ENCODE measurements around the gene UNC13A. TPM values are rescaled to one million over a fixed set of nuclear protein-coding genes. Genes with fewer than 3 reads are reported as not detected.

The UNC13A gene
- total RNA-seq, 1 experiment from 2014 or later = 0.18 TPM

DNA sequence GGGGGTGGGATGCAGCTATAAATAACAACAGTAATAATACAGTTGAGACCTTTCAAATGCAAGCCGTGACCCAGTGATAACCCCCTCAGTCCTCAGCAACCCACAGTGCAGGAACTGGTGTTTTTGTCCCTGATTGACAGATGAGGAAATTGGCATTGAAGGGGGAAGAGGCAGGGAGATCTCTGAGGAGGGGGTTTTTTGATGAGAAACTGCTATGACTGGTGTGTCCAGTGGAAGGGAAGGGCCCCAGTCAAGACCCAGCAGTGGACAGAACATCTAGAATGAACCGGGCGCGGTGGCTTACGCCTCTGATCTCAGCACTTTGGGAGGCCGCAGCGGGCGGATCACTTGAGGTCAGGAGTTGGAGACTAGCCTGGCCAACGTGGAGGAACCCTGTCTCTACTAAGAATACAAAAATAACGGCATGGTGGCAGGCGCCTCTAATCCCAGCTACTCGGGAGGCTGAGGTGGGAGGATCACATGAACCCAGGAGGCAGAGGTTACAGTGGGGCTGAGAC, 33.0 kb upstream of the UNC13A start:
- no peak for DNase-seq
- H3K4me3 Mint-ChIP-seq (ENCODE audit: unreplicated experiment) = no peak overlapping the region
- H3K27me3 Mint-ChIP-seq (ENCODE audit: insufficient read depth, unreplicated experiment) = no peaks in the 10 kb centered on the region
- TSS peak; percentile 39 for BruUV-seq (replicated peaks)
- POLR2A ChIA-PET = no interaction called here
- no peaks in the 10 kb centered on the region for H3K9me3 Mint-ChIP-seq (ENCODE audit: unreplicated experiment)
- CTCF ChIA-PET = no interaction called here
- Histone ChIP-seq H3K4me1 (peaks cover 11% of the 10 kb centered on the region), H3K36me3 (ENCODE audit: control insufficient read depth, insufficient read depth, low read length) (no peaks in the 10 kb centered on the region; the same call in 1 of the 2 replicates), H3K9me3 (no peaks in the 10 kb centered on the region), H3K4me3 (ENCODE audit: low read depth, low read length) (no peak overlapping the region), H3K27me3 (replicated peaks; ENCODE audit: control insufficient read depth, insufficient read depth, low read length) (no peaks in the 10 kb centered on the region)
- TF ChIP-seq, protein P1, sequence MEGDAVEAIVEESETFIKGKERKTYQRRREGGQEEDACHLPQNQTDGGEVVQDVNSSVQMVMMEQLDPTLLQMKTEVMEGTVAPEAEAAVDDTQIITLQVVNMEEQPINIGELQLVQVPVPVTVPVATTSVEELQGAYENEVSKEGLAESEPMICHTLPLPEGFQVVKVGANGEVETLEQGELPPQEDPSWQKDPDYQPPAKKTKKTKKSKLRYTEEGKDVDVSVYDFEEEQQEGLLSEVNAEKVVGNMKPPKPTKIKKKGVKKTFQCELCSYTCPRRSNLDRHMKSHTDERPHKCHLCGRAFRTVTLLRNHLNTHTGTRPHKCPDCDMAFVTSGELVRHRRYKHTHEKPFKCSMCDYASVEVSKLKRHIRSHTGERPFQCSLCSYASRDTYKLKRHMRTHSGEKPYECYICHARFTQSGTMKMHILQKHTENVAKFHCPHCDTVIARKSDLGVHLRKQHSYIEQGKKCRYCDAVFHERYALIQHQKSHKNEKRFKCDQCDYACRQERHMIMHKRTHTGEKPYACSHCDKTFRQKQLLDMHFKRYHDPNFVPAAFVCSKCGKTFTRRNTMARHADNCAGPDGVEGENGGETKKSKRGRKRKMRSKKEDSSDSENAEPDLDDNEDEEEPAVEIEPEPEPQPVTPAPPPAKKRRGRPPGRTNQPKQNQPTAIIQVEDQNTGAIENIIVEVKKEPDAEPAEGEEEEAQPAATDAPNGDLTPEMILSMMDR (IDR thresholded peaks at IDR 0.05; ENCODE audit: insufficient read depth in 1 of 2, low read depth in 1 of 2, low read length in 1 of 2, severe bottlenecking in 1 of 2, unreplicated experiment in 1 of 2) = no peak
- H3K36me3 Mint-ChIP-seq (ENCODE audit: insufficient read depth, unreplicated experiment) = peaks cover 13% of the 10 kb centered on the region
- H3K4me1 Mint-ChIP-seq (ENCODE audit: low read depth, unreplicated experiment) = peaks cover 12% of the 10 kb centered on the region
- no peak overlapping the region for H3K27ac Mint-ChIP-seq (ENCODE audit: unreplicated experiment)
- intact Hi-C loops (cut with micrococcal nuclease; ENCODE audit: unreplicated experiment) = no loop called here

DNA sequence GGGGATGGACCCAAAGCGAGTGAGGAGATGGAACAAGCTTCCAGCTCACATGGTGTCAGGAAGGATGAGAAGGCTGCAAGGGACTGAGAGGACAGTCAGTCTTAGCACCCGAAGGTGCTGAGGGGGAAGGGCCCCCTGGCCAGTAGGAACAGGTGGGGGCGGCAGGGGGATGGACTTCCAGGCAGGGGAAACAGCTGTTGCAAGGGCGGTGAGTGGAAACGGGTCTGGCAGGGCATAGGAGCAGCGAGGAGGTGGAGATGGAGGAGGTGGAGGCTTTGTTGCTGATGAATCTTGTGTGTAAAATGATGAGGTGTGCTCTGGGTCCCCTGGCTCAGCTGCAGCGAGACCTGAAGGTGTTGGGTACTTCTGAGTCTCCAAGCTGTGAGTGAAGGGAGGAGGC, 32.3 kb upstream of the UNC13A start:
- TF ChIP-seq, protein P1 (IDR thresholded peaks at IDR 0.05; ENCODE audit: insufficient read depth in 1 of 2, low read depth in 1 of 2, low read length in 1 of 2, severe bottlenecking in 1 of 2, unreplicated experiment in 1 of 2) = no peak
- Mint-ChIP-seq H3K4me3 (ENCODE audit: unreplicated experiment) (peak overlapping the region; percentile 84), H3K27ac (ENCODE audit: unreplicated experiment) (peak overlapping the region; percentile 54), H3K4me1 (ENCODE audit: low read depth, unreplicated experiment) (peaks cover 12% of the 10 kb centered on the region), H3K27me3 (ENCODE audit: insufficient read depth, unreplicated experiment) (no peaks in the 10 kb centered on the region), H3K36me3 (ENCODE audit: insufficient read depth, unreplicated experiment) (peaks cover 13% of the 10 kb centered on the region), H3K9me3 (ENCODE audit: unreplicated experiment) (no peaks in the 10 kb centered on the region)
- no peak for DNase-seq
- POLR2A ChIA-PET = interaction anchor here (0.7 kb wide), 2 partner anchors 24 to 112 kb away, joined by 3 to 4 read pairs; no protein-coding TSS in a partner anchor
- peaks cover 11% of the 10 kb centered on the region for H3K4me1 ChIP-seq
- no peaks in the 10 kb centered on the region for H3K9me3 ChIP-seq
- intact Hi-C loops (cut with micrococcal nuclease; ENCODE audit: unreplicated experiment) = no loop called here
- H3K36me3 ChIP-seq (ENCODE audit: control insufficient read depth, insufficient read depth, low read length) = no peaks in the 10 kb centered on the region
- H3K27me3 ChIP-seq (replicated peaks; ENCODE audit: control insufficient read depth, insufficient read depth, low read length) = no peaks in the 10 kb centered on the region
- no TSS peak for BruUV-seq (replicated peaks)
- CTCF ChIA-PET = no interaction called here
- peak overlapping the region; percentile 90 for H3K4me3 ChIP-seq (ENCODE audit: low read depth, low read length)

DNA sequence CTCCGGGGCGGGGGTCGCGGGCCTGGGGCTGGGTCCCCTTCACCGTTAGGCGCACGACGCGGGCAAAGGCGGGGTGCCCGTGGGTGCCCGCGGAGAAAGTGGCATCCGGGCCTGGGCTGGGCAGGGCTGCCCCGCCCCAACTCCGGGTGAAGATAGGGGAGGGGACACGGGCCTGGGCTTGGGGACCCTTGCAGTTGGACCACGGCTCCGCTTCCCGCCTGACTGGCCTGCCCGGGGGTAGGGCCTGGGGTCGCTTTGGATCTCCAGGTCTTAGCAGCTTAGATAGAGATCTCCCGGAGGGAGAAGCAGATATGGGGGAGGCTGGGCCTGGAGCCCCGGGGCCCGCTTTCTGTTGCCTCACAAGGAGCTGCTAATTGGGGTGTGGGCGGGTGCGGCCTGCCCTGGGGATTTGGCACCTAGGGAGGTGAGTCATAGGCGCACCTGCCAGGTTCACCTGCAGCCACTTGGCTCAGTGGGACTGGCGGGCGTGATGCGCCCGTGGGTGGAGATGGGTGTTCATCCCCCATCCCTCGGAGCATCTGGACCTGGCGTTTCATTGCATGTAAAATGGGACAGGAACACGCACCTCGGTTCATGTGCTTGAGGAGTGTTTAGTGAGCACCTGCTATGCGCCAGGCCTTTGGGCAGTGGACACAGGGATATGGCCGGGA, 31.7 kb upstream of the UNC13A start:
- ChIA-PET POLR2A (interaction anchor here (0.6 to 0.7 kb wide), 5 partner anchors 24 to 223 kb away, joined by 3 to 5 read pairs (median 4); no protein-coding TSS in a partner anchor), CTCF (interaction anchor here (1.3 kb wide), 1 partner anchor 47 kb away, joined by 7 read pairs; no protein-coding TSS in a partner anchor)
- TF ChIP-seq, protein P1 (IDR thresholded peaks at IDR 0.05; ENCODE audit: insufficient read depth in 1 of 2, low read depth in 1 of 2, low read length in 1 of 2, severe bottlenecking in 1 of 2, unreplicated experiment in 1 of 2) = no peak
- no peak for DNase-seq
- Mint-ChIP-seq H3K4me1 (ENCODE audit: low read depth, unreplicated experiment) (peaks cover 12% of the 10 kb centered on the region), H3K27me3 (ENCODE audit: insufficient read depth, unreplicated experiment) (no peaks in the 10 kb centered on the region), H3K9me3 (ENCODE audit: unreplicated experiment) (no peaks in the 10 kb centered on the region), H3K36me3 (ENCODE audit: insufficient read depth, unreplicated experiment) (peaks cover 13% of the 10 kb centered on the region), H3K27ac (ENCODE audit: unreplicated experiment) (peak overlapping the region; percentile 54), H3K4me3 (ENCODE audit: unreplicated experiment) (peak overlapping the region; percentile 84)
- Histone ChIP-seq H3K9me3 (no peaks in the 10 kb centered on the region), H3K27me3 (replicated peaks; ENCODE audit: control insufficient read depth, insufficient read depth, low read length) (no peaks in the 10 kb centered on the region), H3K4me1 (peaks cover 11% of the 10 kb centered on the region), H3K4me3 (ENCODE audit: low read depth, low read length) (peak overlapping the region; percentile 90), H3K36me3 (ENCODE audit: control insufficient read depth, insufficient read depth, low read length) (no peaks in the 10 kb centered on the region)
- no TSS peak for BruUV-seq (replicated peaks)
- intact Hi-C loops (cut with micrococcal nuclease; ENCODE audit: unreplicated experiment) = no loop called here
